ENCODE measurements around the gene NPHP4.

The NPHP4 gene

GRCh38 chr1:5966543-5967205, 25.6 kb downstream of the NPHP4 start:
- H3K4me3 Mint-ChIP-seq, result no peak overlapping the region
- H3K36me3 Mint-ChIP-seq (ENCODE audit: insufficient read depth), result peaks cover 3% of the 10 kb centered on the region
- H3K27me3 Mint-ChIP-seq, result no peaks in the 10 kb centered on the region
- no peak for DNase-seq (ENCODE audit: low spot score in 2 of 2)
- H3K27ac Mint-ChIP-seq (ENCODE audit: low read depth), result no peak overlapping the region
- H3K9me3 Mint-ChIP-seq, result no peaks in the 10 kb centered on the region
- ATAC-seq (replicated peaks; ENCODE audit: extremely low read depth, poor library complexity, severe bottlenecking), result no peak
- H3K4me1 Mint-ChIP-seq, result no peaks in the 10 kb centered on the region

GRCh38 chr1:5965586-5966131, 26.6 kb downstream of the NPHP4 start:
- peaks cover 3% of the 10 kb centered on the region for H3K36me3 Mint-ChIP-seq (ENCODE audit: insufficient read depth)
- ATAC-seq (replicated peaks; ENCODE audit: extremely low read depth, poor library complexity, severe bottlenecking), result no peak
- H3K4me3 Mint-ChIP-seq, result no peak overlapping the region
- no peak for DNase-seq (ENCODE audit: low spot score in 2 of 2)
- H3K27ac Mint-ChIP-seq (ENCODE audit: low read depth), result no peak overlapping the region
- no peaks in the 10 kb centered on the region for H3K27me3 Mint-ChIP-seq
- H3K4me1 Mint-ChIP-seq, result no peaks in the 10 kb centered on the region
- H3K9me3 Mint-ChIP-seq, result no peaks in the 10 kb centered on the region

GRCh38 chr1:5962265-5963105, 29.7 kb downstream of the NPHP4 start:
- Mint-ChIP-seq H3K4me3 (no peak overlapping the region), H3K4me1 (no peaks in the 10 kb centered on the region), H3K36me3 (ENCODE audit: insufficient read depth) (peaks cover 3% of the 10 kb centered on the region), H3K27ac (ENCODE audit: low read depth) (no peak overlapping the region), H3K9me3 (no peaks in the 10 kb centered on the region), H3K27me3 (no peaks in the 10 kb centered on the region)
- ATAC-seq (replicated peaks; ENCODE audit: extremely low read depth, poor library complexity, severe bottlenecking) (no peak), DNase-seq (ENCODE audit: low spot score in 2 of 2) (no peak)

DNA sequence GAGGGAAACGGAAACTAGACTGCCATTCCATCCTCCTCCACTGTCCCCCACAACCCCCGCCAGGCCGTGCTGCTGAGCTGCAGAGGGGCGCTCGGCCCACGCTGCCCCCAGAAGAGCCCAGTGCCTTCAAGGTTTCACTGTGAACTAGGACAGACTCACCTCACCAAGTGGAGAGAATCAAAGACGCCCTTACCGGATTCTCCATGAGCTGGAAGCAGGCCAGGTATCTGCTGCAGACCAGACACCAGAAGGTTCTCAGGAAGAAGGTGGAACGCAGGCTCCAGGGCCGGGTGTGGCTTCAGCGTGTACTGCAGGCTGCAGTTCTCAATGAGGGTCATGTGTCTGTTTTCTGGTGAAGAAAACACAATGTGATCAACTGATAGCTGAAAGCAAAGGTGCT, 30.6 kb downstream of the NPHP4 start:
- Mint-ChIP-seq H3K27ac (ENCODE audit: low read depth) (no peak overlapping the region), H3K9me3 (no peaks in the 10 kb centered on the region), H3K36me3 (ENCODE audit: insufficient read depth) (peaks cover 1% of the 10 kb centered on the region), H3K4me1 (peaks cover 6% of the 10 kb centered on the region), H3K4me3 (no peak overlapping the region), H3K27me3 (no peaks in the 10 kb centered on the region)
- DNase-seq (ENCODE audit: low spot score in 2 of 2) (no peak), ATAC-seq (replicated peaks; ENCODE audit: extremely low read depth, poor library complexity, severe bottlenecking) (no peak)

DNA sequence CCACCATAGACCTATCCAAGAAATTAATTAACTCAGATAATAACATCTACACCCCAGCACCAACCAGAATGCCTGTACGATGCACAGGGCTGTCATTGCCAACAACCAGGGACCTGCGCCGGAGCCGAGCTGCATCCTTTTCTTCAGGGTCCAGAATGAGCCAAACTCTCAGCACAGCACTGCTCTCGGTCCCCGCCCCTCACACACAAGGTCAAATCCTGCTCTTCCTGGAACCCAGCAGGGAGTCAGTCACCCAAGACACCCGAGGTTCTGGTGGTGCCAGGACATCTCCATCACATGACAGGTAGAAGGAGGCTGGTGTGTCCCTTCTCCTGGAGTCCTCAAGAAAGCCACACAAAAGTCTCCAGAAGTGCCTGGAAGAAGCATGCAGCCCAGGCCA, 31.9 kb downstream of the NPHP4 start:
- Mint-ChIP-seq H3K9me3 (no peaks in the 10 kb centered on the region), H3K4me3 (no peak overlapping the region), H3K4me1 (peaks cover 9% of the 10 kb centered on the region), H3K27me3 (no peaks in the 10 kb centered on the region), H3K36me3 (ENCODE audit: insufficient read depth) (peaks cover 1% of the 10 kb centered on the region), H3K27ac (ENCODE audit: low read depth) (peak overlapping the region; percentile 23)
- no peak for DNase-seq (ENCODE audit: low spot score in 2 of 2)
- no peak for ATAC-seq (replicated peaks; ENCODE audit: extremely low read depth, poor library complexity, severe bottlenecking)

DNA sequence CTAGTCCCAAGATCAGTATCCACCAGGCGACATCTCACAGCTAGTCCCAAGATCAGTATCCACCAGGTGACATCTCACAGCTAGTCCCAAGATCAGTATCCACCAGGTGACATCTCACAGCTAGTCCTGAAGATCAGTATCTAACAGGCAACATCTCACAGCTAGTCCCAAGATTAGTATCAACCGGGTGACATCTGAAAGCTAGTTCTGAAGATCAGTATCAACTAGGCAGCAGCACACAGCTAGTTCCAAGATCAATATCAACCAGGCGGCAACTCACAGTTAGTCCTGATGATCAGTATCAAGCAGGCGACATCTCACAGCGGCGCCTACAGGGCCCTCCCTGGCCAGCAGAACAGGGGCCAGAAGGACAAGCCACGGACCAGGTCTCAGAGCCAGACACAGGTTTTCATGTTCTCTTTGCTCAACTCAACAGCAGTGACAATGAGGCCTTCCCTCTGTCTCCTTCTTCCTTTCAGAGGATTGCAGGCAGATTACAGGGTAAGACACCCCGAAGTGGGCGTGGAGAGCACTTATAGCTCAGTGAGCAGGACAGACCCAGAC, 32.5 kb downstream of the NPHP4 start:
- Mint-ChIP-seq H3K27ac (ENCODE audit: low read depth) (no peak overlapping the region), H3K4me3 (no peak overlapping the region), H3K27me3 (no peaks in the 10 kb centered on the region), H3K36me3 (ENCODE audit: insufficient read depth) (peaks cover 1% of the 10 kb centered on the region), H3K9me3 (no peaks in the 10 kb centered on the region), H3K4me1 (peaks cover 15% of the 10 kb centered on the region)
- DNase-seq (ENCODE audit: low spot score in 2 of 2) (no peak), ATAC-seq (replicated peaks; ENCODE audit: extremely low read depth, poor library complexity, severe bottlenecking) (no peak)

- Mint-ChIP-seq H3K27ac (ENCODE audit: low read depth) (no peak overlapping the region), H3K4me3 (no peak overlapping the region), H3K36me3 (ENCODE audit: insufficient read depth) (peaks cover 1% of the 10 kb centered on the region), H3K27me3 (no peaks in the 10 kb centered on the region), H3K4me1 (peaks cover 20% of the 10 kb centered on the region), H3K9me3 (no peaks in the 10 kb centered on the region)
- no peak for DNase-seq (ENCODE audit: low spot score in 2 of 2)
- ATAC-seq (replicated peaks; ENCODE audit: extremely low read depth, poor library complexity, severe bottlenecking), result no peak
Measured at GRCh38 chr1:5959087-5959486, 33.1 kb downstream of the NPHP4 start.

DNA sequence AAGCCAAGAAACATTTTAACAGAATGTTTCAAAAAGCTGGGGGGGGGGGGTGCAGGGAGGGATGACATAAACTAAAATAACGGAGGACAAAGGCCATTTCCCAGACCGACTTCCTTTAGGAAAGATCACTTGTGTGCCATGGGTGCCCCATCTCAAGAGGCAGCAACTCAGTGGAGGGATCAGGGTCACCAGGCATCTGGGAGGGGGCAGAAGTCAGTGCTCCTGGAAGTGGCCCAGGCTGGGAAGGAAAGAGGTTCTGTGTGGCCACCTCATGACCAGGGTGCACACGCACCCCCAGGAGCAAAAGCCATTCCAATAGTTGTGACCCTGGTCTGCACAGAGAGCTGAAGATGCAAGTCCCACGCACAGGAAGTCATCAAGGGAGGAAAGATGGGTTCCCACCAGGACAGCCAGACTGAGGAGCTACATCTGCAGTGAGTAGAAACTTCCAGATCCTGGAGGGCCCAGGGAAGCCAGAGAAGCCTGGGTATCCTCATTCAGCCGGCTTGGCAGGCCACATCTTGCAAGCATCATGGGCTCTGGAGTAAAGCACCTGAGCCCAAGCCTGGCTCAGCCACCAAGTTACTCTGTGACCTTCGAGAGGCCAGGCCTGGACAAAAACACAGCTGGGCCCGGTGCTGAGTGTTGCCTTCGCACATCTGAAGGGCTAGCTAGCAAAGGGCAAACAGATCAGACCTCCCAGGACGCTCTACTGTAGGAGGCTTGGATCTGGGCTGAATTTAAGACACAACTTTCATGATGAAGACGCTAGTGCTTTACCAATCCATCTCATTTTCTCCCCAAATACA, 36.0 kb downstream of the NPHP4 start:
- H3K36me3 Mint-ChIP-seq (ENCODE audit: insufficient read depth), result peaks cover 2% of the 10 kb centered on the region
- no peaks in the 10 kb centered on the region for H3K9me3 Mint-ChIP-seq
- DNase-seq (ENCODE audit: low spot score in 2 of 2) (no peak), ATAC-seq (replicated peaks; ENCODE audit: extremely low read depth, poor library complexity, severe bottlenecking) (no peak)
- no peaks in the 10 kb centered on the region for H3K27me3 Mint-ChIP-seq
- H3K27ac Mint-ChIP-seq (ENCODE audit: low read depth), result no peak overlapping the region
- H3K4me3 Mint-ChIP-seq, result no peak overlapping the region
- H3K4me1 Mint-ChIP-seq, result peaks cover 20% of the 10 kb centered on the region

DNA sequence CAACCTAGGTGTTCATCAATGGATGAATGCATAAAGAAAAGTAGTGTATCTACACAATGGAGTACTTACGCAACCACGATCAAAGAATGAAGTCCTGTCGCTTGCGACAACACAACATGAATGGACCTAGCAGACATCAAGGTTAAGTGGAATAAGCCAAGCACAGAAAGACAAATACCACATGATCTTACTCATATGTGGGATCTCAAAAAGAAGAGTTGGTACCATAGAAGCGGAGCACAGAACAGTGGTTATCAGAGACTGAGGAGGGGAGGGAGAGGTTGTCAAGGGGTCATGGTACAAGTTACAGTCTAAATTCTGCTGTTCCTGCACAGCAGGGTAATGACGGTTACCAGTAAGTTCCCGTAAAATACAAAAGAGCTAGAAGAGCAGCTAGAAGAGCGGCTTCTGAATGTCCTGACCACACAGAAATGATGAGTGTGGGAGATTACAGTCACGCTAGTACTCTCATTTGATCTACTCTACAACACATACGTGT, 36.7 kb downstream of the NPHP4 start:
- ATAC-seq (replicated peaks; ENCODE audit: extremely low read depth, poor library complexity, severe bottlenecking), result peak; percentile 19
- Mint-ChIP-seq H3K9me3 (no peaks in the 10 kb centered on the region), H3K4me1 (peaks cover 20% of the 10 kb centered on the region), H3K27me3 (no peaks in the 10 kb centered on the region), H3K4me3 (no peak overlapping the region), H3K27ac (ENCODE audit: low read depth) (no peak overlapping the region), H3K36me3 (ENCODE audit: insufficient read depth) (peaks cover 2% of the 10 kb centered on the region)
- no peak for DNase-seq (ENCODE audit: low spot score in 2 of 2)

GRCh38 chr1:5954964-5955363, 37.3 kb downstream of the NPHP4 start:
- Mint-ChIP-seq H3K4me1 (peaks cover 20% of the 10 kb centered on the region), H3K9me3 (no peaks in the 10 kb centered on the region), H3K4me3 (no peak overlapping the region), H3K27me3 (no peaks in the 10 kb centered on the region), H3K36me3 (ENCODE audit: insufficient read depth) (peaks cover 4% of the 10 kb centered on the region), H3K27ac (ENCODE audit: low read depth) (peak overlapping the region; percentile 14)
- ATAC-seq (replicated peaks; ENCODE audit: extremely low read depth, poor library complexity, severe bottlenecking) (peak; percentile 64), DNase-seq (ENCODE audit: low spot score in 2 of 2) (no peak)

- H3K36me3 Mint-ChIP-seq (ENCODE audit: insufficient read depth), result peaks cover 4% of the 10 kb centered on the region
Measured at GRCh38 chr1:5953386-5953785, 38.8 kb downstream of the NPHP4 start.

DNA sequence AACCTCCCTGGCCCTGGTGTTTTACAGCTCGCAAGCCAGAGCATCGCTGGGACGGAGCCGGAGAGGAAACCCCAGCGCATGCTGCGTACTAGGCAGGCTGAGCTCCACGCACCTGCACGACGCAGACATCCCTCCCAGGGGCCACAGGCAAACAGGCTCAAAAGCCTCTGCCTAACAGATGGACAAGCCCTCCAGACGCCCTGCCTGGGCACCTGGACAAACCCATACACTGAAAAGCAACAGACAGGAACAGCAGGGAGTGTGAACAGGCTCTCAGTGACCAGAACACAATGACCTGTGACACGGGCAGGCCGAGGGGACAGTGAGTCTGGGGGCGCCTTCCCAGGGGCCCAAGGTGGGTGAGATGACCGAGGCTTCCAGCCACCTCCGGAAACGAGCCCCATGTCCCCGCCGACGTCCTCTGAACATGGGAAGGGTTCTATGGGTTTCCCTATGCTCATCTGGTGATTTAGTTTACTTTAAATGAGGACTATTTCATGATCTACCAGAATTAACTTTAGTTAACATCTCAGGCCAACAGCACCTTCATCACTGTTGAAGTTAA, 40.3 kb downstream of the NPHP4 start:
- no peak for DNase-seq (ENCODE audit: low spot score in 2 of 2)
- Mint-ChIP-seq H3K4me3 (no peak overlapping the region), H3K4me1 (peaks cover 18% of the 10 kb centered on the region), H3K27ac (ENCODE audit: low read depth) (no peak overlapping the region), H3K36me3 (ENCODE audit: insufficient read depth) (peaks cover 6% of the 10 kb centered on the region), H3K9me3 (no peaks in the 10 kb centered on the region), H3K27me3 (no peaks in the 10 kb centered on the region)
- ATAC-seq (replicated peaks; ENCODE audit: extremely low read depth, poor library complexity, severe bottlenecking), result no peak

More at GRCh38 chr1:5953386-5953785, 38.8 kb downstream of the NPHP4 start:
- H3K9me3 Mint-ChIP-seq, result no peaks in the 10 kb centered on the region
- DNase-seq (ENCODE audit: low spot score in 2 of 2), result no peak
- H3K27ac Mint-ChIP-seq (ENCODE audit: low read depth), result no peak overlapping the region
- H3K4me1 Mint-ChIP-seq, result peaks cover 20% of the 10 kb centered on the region
- no peaks in the 10 kb centered on the region for H3K27me3 Mint-ChIP-seq
- no peak for ATAC-seq (replicated peaks; ENCODE audit: extremely low read depth, poor library complexity, severe bottlenecking)
- H3K4me3 Mint-ChIP-seq, result no peak overlapping the region

Measured in central memory CD8-positive, alpha-beta T cell (primary cell).